Measurements from ENCODE around the gene SLC25A42. TPM values are rescaled to one million over a fixed set of nuclear protein-coding genes. Genes with fewer than 3 reads are reported as not detected.
A peak's percentile ranks its signal among the peaks of the same experiment; 100 is the strongest.
"Not testable (repeated sequence)": the region's sequence is repeated elsewhere in the genome, so short reads cannot be mapped to it uniquely, and the experiment has no call there.

Gene SLC25A42
- total and polyA plus RNA-seq, 2 donors from 2014 or later, result 9.7 to 70.7 TPM

DNA sequence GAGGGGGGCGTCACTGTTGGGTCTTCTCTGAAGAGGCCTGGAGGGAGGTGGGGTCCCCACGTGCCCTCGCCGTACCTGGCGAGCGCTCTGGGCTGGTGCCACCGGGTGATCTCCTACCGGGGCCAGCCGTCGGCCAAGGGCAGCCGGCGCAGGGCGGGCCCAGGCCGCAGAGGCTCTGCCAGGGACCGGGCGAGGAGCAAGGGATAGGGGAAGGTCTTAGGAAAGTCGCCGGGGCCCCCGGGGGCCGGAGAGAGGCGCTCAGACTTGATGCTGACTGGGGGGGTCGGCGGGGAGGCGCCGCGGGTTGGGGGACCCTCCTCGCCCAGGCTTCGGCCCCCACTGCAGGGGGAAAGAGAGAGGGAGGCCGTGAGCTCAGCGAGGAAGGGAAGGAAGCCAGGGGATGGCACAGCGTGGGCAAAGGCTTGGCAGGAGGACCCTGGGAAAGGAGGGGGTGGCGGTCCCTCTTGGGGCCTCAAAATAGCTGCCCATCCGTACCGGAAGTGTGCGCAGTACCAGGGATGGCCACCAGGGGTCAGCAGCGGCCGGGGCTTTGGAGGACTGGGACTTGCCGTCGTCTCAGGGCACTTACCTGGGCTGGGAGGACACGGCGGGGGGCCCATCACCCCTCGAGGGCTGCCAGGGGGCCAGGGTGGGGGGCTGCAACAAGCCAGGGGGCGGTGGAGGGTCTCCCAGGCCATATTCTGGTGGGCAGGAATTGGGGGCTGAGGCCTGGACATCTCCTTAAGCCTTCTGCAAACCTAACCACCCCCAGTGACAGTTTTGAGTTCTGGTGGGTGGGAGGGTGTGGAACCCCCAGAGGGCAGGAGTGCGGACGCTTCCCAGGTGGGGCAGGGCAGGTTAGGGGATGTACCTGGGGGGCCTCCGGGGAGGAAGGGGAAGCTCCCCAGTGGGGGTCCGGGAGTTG is 82.2 kb downstream of the SLC25A42 start:
- intact Hi-C loops (cut with DNase I), result no loop called here

DNA sequence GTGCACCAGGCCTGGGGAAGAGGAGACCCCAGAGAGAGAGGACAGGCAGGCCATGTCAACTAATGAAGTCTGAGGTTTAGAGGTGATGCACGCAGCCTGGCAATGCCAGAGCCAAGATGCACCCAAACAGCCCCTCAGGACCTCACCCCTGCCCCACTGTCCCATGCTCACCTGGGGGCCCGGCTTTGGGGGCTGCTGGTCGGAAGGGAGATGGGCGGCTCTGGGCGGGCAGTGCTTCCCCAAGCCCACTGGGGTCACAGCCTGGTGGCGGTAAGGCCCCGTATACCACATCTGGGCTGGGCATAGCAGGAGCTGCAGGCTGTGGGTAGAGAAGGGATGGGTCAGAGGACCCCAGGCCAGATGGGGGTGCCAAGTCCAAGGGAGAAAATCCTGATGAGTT is 83.1 kb downstream of the SLC25A42 start:
- Histone ChIP-seq H3K27me3 (ENCODE audit: control insufficient read depth, insufficient read depth, low read length) (no peaks in the 10 kb centered on the region), H3K9me3 (ENCODE audit: control insufficient read depth in 2 of 3, insufficient read depth in 1 of 3, low read length in 3 of 3) (no peaks in the 10 kb centered on the region), H3K27ac (ENCODE audit: low read depth in 2 of 2, low read length in 2 of 2) (no peak overlapping the region), H3K36me3 (ENCODE audit: control insufficient read depth in 2 of 3, insufficient read depth in 3 of 3, low read length in 3 of 3) (no peaks in the 10 kb centered on the region), H3K9ac (ENCODE audit: low read length in 3 of 3) (no peak overlapping the region), H3K4me3 (ENCODE audit: low read length in 3 of 3) (no peak overlapping the region), H3K4me1 (ENCODE audit: control insufficient read depth in 2 of 3, insufficient read depth in 2 of 3, low read depth in 1 of 3, low read length in 3 of 3) (no peaks in the 10 kb centered on the region)
- no peak for FAIRE-seq
- TF ChIP-seq, protein P1, sequence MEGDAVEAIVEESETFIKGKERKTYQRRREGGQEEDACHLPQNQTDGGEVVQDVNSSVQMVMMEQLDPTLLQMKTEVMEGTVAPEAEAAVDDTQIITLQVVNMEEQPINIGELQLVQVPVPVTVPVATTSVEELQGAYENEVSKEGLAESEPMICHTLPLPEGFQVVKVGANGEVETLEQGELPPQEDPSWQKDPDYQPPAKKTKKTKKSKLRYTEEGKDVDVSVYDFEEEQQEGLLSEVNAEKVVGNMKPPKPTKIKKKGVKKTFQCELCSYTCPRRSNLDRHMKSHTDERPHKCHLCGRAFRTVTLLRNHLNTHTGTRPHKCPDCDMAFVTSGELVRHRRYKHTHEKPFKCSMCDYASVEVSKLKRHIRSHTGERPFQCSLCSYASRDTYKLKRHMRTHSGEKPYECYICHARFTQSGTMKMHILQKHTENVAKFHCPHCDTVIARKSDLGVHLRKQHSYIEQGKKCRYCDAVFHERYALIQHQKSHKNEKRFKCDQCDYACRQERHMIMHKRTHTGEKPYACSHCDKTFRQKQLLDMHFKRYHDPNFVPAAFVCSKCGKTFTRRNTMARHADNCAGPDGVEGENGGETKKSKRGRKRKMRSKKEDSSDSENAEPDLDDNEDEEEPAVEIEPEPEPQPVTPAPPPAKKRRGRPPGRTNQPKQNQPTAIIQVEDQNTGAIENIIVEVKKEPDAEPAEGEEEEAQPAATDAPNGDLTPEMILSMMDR (IDR thresholded peaks at IDR 0.05; ENCODE audit: borderline replicate concordance, extremely low read depth, insufficient read depth), result no peak
- DNase-seq, result no peak
- intact Hi-C loops (cut with DNase I), result no loop called here

More for the DNA sequence above, 82.2 kb downstream of the SLC25A42 start:
- DNase-seq, result peak; percentile 72 to 92 (median 86)
- no peak overlapping the region for H3K9ac ChIP-seq (ENCODE audit: low read length in 3 of 3)
- no peaks in the 10 kb centered on the region for H3K9me3 ChIP-seq (ENCODE audit: control insufficient read depth in 2 of 3, insufficient read depth in 1 of 3, low read length in 3 of 3)
- TF ChIP-seq, protein P1 (IDR thresholded peaks at IDR 0.05; ENCODE audit: borderline replicate concordance, extremely low read depth, insufficient read depth), result peak; percentile 97
- H3K27me3 ChIP-seq (ENCODE audit: control insufficient read depth, insufficient read depth, low read length), result no peaks in the 10 kb centered on the region
- no peak overlapping the region for H3K4me3 ChIP-seq (ENCODE audit: low read length in 3 of 3)
- no peak overlapping the region for H3K27ac ChIP-seq (ENCODE audit: low read depth in 2 of 2, low read length in 2 of 2)
- H3K4me1 ChIP-seq (ENCODE audit: control insufficient read depth in 2 of 3, insufficient read depth in 2 of 3, low read depth in 1 of 3, low read length in 3 of 3), result no peaks in the 10 kb centered on the region
- FAIRE-seq, result no peak
- no peaks in the 10 kb centered on the region for H3K36me3 ChIP-seq (ENCODE audit: control insufficient read depth in 2 of 3, insufficient read depth in 3 of 3, low read length in 3 of 3)

DNA sequence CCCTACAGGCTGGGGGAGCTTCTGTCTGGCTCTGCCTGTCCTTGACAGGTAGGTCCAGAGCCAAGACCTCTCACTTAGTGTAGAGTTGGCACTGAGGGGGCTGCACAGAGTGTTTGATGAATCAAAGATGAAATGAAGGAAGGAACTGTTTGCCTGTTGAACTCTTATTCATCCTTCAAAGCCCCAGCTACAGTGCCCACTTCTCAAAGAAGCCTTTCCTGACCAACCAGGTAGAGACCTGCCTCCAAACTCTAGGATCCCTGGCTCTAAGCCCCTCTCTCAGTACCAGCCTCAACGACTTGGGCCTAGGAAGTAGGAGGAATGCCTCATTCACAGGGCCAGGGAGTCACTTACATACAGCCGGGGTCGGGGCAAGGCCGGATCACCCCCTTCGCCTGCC is 83.5 kb downstream of the SLC25A42 start:
- H3K4me3 ChIP-seq (ENCODE audit: low read length in 3 of 3), result no peak overlapping the region
- H3K9ac ChIP-seq (ENCODE audit: low read length in 3 of 3), result no peak overlapping the region
- no peaks in the 10 kb centered on the region for H3K27me3 ChIP-seq (ENCODE audit: control insufficient read depth, insufficient read depth, low read length)
- H3K27ac ChIP-seq (ENCODE audit: low read depth in 2 of 2, low read length in 2 of 2), result no peak overlapping the region
- TF ChIP-seq, protein P1 (IDR thresholded peaks at IDR 0.05; ENCODE audit: borderline replicate concordance, extremely low read depth, insufficient read depth), result no peak
- H3K4me1 ChIP-seq (ENCODE audit: control insufficient read depth in 2 of 3, insufficient read depth in 2 of 3, low read depth in 1 of 3, low read length in 3 of 3), result no peaks in the 10 kb centered on the region
- intact Hi-C loops (cut with DNase I), result no loop called here
- DNase-seq (no peak), FAIRE-seq (no peak)
- H3K9me3 ChIP-seq (ENCODE audit: control insufficient read depth in 2 of 3, insufficient read depth in 1 of 3, low read length in 3 of 3), result no peaks in the 10 kb centered on the region
- H3K36me3 ChIP-seq (ENCODE audit: control insufficient read depth in 2 of 3, insufficient read depth in 3 of 3, low read length in 3 of 3), result no peaks in the 10 kb centered on the region

DNA sequence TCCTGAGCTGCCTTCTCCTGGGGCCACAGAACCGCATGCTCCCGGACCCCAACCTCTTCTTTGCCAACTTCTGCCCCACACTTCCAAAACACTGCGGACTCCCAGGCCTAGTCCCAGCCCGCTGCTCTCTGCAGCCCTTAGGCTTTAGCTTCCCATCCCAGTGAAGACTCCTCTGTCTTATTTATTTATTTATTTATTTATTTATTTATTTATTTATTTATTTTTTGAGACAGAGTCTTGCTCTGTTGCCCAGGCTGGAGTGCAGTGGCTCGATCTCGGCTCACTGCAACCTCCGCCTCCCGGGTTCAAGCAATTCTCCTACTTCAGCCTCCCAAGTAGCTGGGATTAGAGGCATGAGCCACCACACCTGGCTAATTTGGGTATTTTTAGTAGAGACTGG is 84.7 kb downstream of the SLC25A42 start:
- intact Hi-C loops (cut with DNase I); DNase-seq; H3K27ac ChIP-seq (ENCODE audit: low read depth in 2 of 2, low read length in 2 of 2); H3K9me3 ChIP-seq (ENCODE audit: control insufficient read depth in 2 of 3, insufficient read depth in 1 of 3, low read length in 3 of 3); H3K4me3 ChIP-seq (ENCODE audit: low read length in 3 of 3); H3K36me3 ChIP-seq (ENCODE audit: control insufficient read depth in 2 of 3, insufficient read depth in 3 of 3, low read length in 3 of 3); H3K27me3 ChIP-seq (ENCODE audit: control insufficient read depth, insufficient read depth, low read length); FAIRE-seq; H3K9ac ChIP-seq (ENCODE audit: low read length in 3 of 3); H3K4me1 ChIP-seq (ENCODE audit: control insufficient read depth in 2 of 3, insufficient read depth in 2 of 3, low read depth in 1 of 3, low read length in 3 of 3): not testable (repeated sequence)
